ENCODE measurements around the gene FAM25G. TPM values are rescaled to one million over a fixed set of nuclear protein-coding genes. Genes with fewer than 3 reads are reported as not detected.

FAM25G gene
- total RNA-seq, 1 experiment from 2014 or later = not detected

DNA sequence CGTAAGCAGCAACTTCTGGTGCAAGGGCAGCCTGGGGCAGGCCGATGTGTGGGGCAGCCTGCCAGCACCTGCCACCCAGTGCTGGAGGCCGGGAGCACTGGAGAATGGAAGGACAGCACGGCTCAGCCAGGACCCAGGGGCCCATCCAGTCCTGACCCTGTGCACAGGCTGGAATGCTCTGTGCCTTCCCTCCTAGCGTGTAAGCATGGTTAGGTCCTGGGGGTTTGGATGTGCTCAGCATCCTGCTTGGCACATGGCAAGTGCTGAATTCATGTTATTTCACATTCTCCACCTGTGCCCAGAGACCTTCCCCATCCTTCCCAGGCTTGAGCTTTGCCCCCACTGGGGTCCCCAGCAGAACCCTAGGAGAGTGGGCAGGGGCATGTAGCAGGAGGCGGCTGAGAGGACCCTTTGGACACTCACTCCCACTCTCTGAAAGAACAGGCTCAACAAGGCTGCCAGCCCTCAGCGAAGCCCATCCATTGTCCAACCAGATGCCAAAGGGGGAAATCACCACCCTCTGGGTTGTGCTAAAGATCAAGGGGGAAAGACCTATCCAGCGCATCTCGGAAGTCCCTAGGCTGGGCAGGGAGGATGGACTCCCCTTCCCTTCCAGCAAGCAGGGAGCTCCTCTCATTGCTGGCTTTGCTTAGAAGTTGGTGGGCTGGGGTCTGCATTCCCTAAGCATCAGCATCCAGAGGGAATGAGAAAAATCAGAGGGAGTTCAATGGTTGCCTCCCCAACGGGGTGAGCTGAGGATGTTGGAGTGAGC, 37.3 kb downstream of the FAM25G start:
- H3K9me3 ChIP-seq (ENCODE audit: low read depth, low read length, poor library complexity, severe bottlenecking) = no peaks in the 10 kb centered on the region
- intact Hi-C loops (cut with micrococcal nuclease; ENCODE audit: unreplicated experiment) = no loop called here
- BruUV-seq (replicated peaks) = no TSS peak
- TF ChIP-seq, protein P1, sequence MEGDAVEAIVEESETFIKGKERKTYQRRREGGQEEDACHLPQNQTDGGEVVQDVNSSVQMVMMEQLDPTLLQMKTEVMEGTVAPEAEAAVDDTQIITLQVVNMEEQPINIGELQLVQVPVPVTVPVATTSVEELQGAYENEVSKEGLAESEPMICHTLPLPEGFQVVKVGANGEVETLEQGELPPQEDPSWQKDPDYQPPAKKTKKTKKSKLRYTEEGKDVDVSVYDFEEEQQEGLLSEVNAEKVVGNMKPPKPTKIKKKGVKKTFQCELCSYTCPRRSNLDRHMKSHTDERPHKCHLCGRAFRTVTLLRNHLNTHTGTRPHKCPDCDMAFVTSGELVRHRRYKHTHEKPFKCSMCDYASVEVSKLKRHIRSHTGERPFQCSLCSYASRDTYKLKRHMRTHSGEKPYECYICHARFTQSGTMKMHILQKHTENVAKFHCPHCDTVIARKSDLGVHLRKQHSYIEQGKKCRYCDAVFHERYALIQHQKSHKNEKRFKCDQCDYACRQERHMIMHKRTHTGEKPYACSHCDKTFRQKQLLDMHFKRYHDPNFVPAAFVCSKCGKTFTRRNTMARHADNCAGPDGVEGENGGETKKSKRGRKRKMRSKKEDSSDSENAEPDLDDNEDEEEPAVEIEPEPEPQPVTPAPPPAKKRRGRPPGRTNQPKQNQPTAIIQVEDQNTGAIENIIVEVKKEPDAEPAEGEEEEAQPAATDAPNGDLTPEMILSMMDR (conservative IDR thresholded peaks at IDR 0.05; ENCODE audit: low read depth, low read length) = no peak
- no peak for TF ChIP-seq EZH2 (IDR thresholded peaks at IDR 0.05; ENCODE audit: borderline replicate concordance, low read depth, low read length, poor library complexity, severe bottlenecking)
- no peaks in the 10 kb centered on the region for H3K27me3 ChIP-seq (replicated peaks; ENCODE audit: insufficient read depth, low read depth, low read length, poor library complexity)
- CTCF ChIA-PET = no interaction called here
- no peak overlapping the region for H3K27ac ChIP-seq (ENCODE audit: low read depth, low read length, poor library complexity, severe bottlenecking)
- H3K4me1 ChIP-seq (ENCODE audit: insufficient read depth, low read length, poor library complexity, severe bottlenecking) = no peaks in the 10 kb centered on the region
- no peaks in the 10 kb centered on the region for H3K36me3 ChIP-seq (ENCODE audit: insufficient read depth, low read length, poor library complexity, severe bottlenecking)
- POLR2A ChIA-PET (ENCODE audit: low non-redundant PET) = no interaction called here
- DNase-seq (ENCODE audit: low spot score) = no peak
- H3K4me3 ChIP-seq (ENCODE audit: low read depth, low read length, poor library complexity, severe bottlenecking) = no peak overlapping the region

DNA sequence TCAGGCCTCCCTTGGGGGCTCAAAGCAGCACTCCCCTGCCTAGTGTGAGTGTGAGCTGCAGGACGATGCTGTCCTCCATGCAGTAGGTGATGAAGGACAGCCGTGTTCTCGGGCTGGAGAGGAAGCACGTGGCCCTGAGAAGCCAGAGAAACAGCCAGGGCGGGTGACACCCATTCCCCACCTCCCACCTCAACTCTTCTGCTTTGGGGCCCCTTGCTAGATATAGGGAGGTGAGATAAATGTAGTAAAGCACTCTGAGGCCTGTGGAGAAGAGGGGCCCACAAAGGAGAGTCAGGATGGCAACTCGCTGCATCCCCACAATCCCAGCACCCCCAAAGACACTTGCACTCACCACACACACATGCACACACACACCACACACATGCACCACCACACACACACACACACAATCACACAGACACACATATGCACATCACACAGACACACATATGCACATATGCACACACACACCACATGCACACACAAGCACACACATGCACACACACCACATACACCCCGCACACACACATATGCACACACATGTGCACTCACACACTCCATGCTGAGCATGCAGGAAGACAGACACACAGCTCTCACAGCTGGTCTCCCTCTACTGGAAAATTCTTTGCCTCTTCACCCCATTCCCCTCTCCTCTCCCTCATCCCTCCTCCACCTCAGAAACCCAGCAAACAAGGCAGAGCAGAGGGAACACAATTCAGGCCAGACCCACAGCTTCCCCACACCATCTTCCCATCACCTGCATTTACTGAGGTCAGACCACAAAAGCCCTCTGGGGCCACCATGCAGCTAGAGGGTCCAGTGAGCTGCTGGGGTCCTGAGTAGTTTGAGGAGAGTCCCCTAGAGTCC, 38.1 kb downstream of the FAM25G start:
- ChIA-PET POLR2A (ENCODE audit: low non-redundant PET) (no interaction called here), CTCF (no interaction called here)
- intact Hi-C loops (cut with micrococcal nuclease; ENCODE audit: unreplicated experiment) = no loop called here
- H3K4me3 ChIP-seq (ENCODE audit: low read depth, low read length, poor library complexity, severe bottlenecking) = no peak overlapping the region
- no peak overlapping the region for H3K27ac ChIP-seq (ENCODE audit: low read depth, low read length, poor library complexity, severe bottlenecking)
- H3K4me1 ChIP-seq (ENCODE audit: insufficient read depth, low read length, poor library complexity, severe bottlenecking) = no peaks in the 10 kb centered on the region
- TF ChIP-seq, protein P1 (conservative IDR thresholded peaks at IDR 0.05; ENCODE audit: low read depth, low read length) = no peak
- TF ChIP-seq EZH2 (IDR thresholded peaks at IDR 0.05; ENCODE audit: borderline replicate concordance, low read depth, low read length, poor library complexity, severe bottlenecking) = no peak
- DNase-seq (ENCODE audit: low spot score) = no peak
- no peaks in the 10 kb centered on the region for H3K27me3 ChIP-seq (replicated peaks; ENCODE audit: insufficient read depth, low read depth, low read length, poor library complexity)
- BruUV-seq (replicated peaks) = no TSS peak
- no peaks in the 10 kb centered on the region for H3K9me3 ChIP-seq (ENCODE audit: low read depth, low read length, poor library complexity, severe bottlenecking)
- no peaks in the 10 kb centered on the region for H3K36me3 ChIP-seq (ENCODE audit: insufficient read depth, low read length, poor library complexity, severe bottlenecking)

DNA sequence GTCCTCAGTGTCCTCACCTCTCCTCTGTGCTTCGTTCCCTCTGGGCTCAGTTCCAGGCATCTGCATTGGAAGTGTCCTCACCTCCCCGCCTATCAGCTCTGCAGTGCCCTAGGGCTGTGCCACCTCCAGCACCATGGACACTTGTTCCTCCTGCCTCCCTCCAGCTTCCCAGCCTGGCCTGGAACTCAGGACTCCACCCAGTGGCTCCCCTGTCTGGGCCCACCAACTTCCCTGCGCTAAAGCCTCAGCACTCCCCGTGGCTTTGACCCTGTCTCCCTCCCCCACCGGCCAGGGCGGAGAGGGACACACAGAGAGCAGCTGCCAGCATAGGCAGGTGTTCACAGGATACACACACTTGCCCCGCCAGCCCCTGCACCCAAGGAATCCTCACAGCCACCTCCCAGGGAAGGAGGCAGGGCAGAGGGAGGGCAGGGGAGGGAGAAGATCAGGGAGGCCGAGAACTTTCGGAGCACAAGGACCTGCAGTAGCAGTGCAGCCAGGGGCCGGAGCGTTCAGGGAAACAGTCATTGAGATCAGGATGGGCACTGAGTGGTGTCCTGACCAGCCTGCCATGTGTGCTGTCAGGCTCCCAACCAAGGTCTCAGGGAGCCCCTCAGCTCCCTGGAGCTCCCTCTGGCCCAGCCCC, 38.9 kb downstream of the FAM25G start:
- Histone ChIP-seq H3K36me3 (ENCODE audit: insufficient read depth, low read length, poor library complexity, severe bottlenecking) (no peaks in the 10 kb centered on the region), H3K4me1 (ENCODE audit: insufficient read depth, low read length, poor library complexity, severe bottlenecking) (no peaks in the 10 kb centered on the region), H3K9me3 (ENCODE audit: low read depth, low read length, poor library complexity, severe bottlenecking) (no peaks in the 10 kb centered on the region), H3K27me3 (replicated peaks; ENCODE audit: insufficient read depth, low read depth, low read length, poor library complexity) (no peaks in the 10 kb centered on the region), H3K27ac (ENCODE audit: low read depth, low read length, poor library complexity, severe bottlenecking) (no peak overlapping the region), H3K4me3 (ENCODE audit: low read depth, low read length, poor library complexity, severe bottlenecking) (no peak overlapping the region)
- TF ChIP-seq, protein P1 (conservative IDR thresholded peaks at IDR 0.05; ENCODE audit: low read depth, low read length) = no peak
- intact Hi-C loops (cut with micrococcal nuclease; ENCODE audit: unreplicated experiment) = no loop called here
- ChIA-PET CTCF (no interaction called here), POLR2A (ENCODE audit: low non-redundant PET) (no interaction called here)
- no TSS peak for BruUV-seq (replicated peaks)
- DNase-seq (ENCODE audit: low spot score) = no peak

Measured in A673 (cell line).